IMR-90 (cell line): ENCODE data around the gene ARHGEF38. TPM values are rescaled to one million over a fixed set of nuclear protein-coding genes. Genes with fewer than 3 reads are reported as not detected.

Experiments used
- ATAC-seq: fragments of 200-7000 bp; cut with Tn5 transposase; 2 replicates; pipeline ENCODE4 v1.9.1; 2020; ENCODE audit warnings: low read depth, mild to moderate bottlenecking, moderate library complexity
- BruUV-seq: library from RNA; stranded (reverse); fragments of 400-500 nt; replicated peaks from 2 replicates; lab custom pipeline; 2021; lab: Mats Ljungman, UMichigan
- CTCF ChIA-PET: fragments of 300-600 bp; formaldehyde crosslinking; extraction: SDS; loops from one replicate; lab custom pipeline; 2021; ENCODE audit warnings: antibody characterized with exemption; lab: Yijun Ruan, JAX
- POLR2A ChIA-PET: fragments of 300-600 bp; sonication (Branson Sonifier 250); formaldehyde crosslinking; loops from one replicate; lab custom pipeline; 2022; ENCODE audit warnings: antibody characterized with exemption; ENCODE audit not compliant: unreplicated experiment; lab: Charles Lee
- DNase-seq: peaks from one replicate; pipeline ENCODE4 v3.0.0; 2013
- H2AFZ ChIP-seq: replicated peaks from 2 replicates; pipeline ENCODE3; 2013; ENCODE audit warnings: low read length, mild to moderate bottlenecking; ENCODE audit not compliant: poor library complexity
- H2AK5ac ChIP-seq: 2 replicates; pipeline ENCODE4 v1.6.1; 2013; ENCODE audit warnings: low read depth, low read length, inconsistent platforms
- H2AK9ac ChIP-seq: replicated peaks from 2 replicates; pipeline ENCODE3; 2013; ENCODE audit warnings: mild to moderate bottlenecking, low read depth, low read length, moderate library complexity; ENCODE audit not compliant: poor library complexity
- H2BK120ac ChIP-seq: 2 replicates; pipeline ENCODE4 v1.6.1; 2013; ENCODE audit warnings: low read depth, low read length, inconsistent platforms
- H2BK15ac ChIP-seq: 3 replicates; pipeline ENCODE4 v1.6.1; 2013; ENCODE audit warnings: low read depth, low read length, inconsistent platforms
- H2BK20ac ChIP-seq: 2 replicates; pipeline ENCODE4 v1.6.1; 2013; ENCODE audit warnings: low read depth, mild to moderate bottlenecking, inconsistent platforms, low read length, moderate library complexity
- H2BK5ac ChIP-seq: 2 replicates; pipeline ENCODE4 v1.6.1; 2013; ENCODE audit warnings: mild to moderate bottlenecking, low read depth, low read length, inconsistent platforms; ENCODE audit not compliant: poor library complexity, severe bottlenecking
- H3K14ac ChIP-seq: replicated peaks from 2 replicates; pipeline ENCODE4 v1.6.1; 2013; ENCODE audit warnings: low read depth, low read length, inconsistent platforms
- H3K18ac ChIP-seq: 2 replicates; pipeline ENCODE4 v1.6.1; 2013; ENCODE audit warnings: low read depth, low read length, control low read depth
- H3K23ac ChIP-seq: 2 replicates; pipeline ENCODE4 v1.6.1; 2013; ENCODE audit warnings: low read depth, low read length, inconsistent platforms
- H3K27ac ChIP-seq: 2 replicates; pipeline ENCODE4 v1.5.1; 2013; ENCODE audit warnings: mild to moderate bottlenecking, control low read depth, low read length; ENCODE audit not compliant: insufficient read depth
- H3K27me3 ChIP-seq: 2 replicates; pipeline ENCODE4 v1.6.1; 2013; ENCODE audit warnings: low read length; ENCODE audit not compliant: control insufficient read depth, insufficient read depth
- H3K36me3 ChIP-seq: 2 replicates; pipeline ENCODE4 v1.6.1; 2013; ENCODE audit warnings: low read length, mixed read lengths; ENCODE audit not compliant: control insufficient read depth, insufficient read depth
- H3K4ac ChIP-seq: 2 replicates; pipeline ENCODE4 v1.6.1; 2013; ENCODE audit warnings: low read depth, low read length, inconsistent platforms
- H3K4me1 ChIP-seq: 2 replicates; pipeline ENCODE4 v1.6.1; 2013; ENCODE audit warnings: low read length, mixed read lengths; ENCODE audit not compliant: control insufficient read depth, insufficient read depth
- H3K4me2 ChIP-seq: 2 replicates; pipeline ENCODE4 v1.6.1; 2013; ENCODE audit warnings: low read depth, mild to moderate bottlenecking, control low read depth, low read length, moderate library complexity
- H3K4me3 ChIP-seq: 2 replicates; pipeline ENCODE4 v1.5.1; 2013; ENCODE audit warnings: low read depth, mild to moderate bottlenecking, control low read depth, low read length, moderate library complexity; ENCODE audit not compliant: insufficient read depth
- H3K56ac ChIP-seq: 2 replicates; pipeline ENCODE4 v1.6.1; 2013; ENCODE audit warnings: low read length, inconsistent platforms; ENCODE audit not compliant: insufficient read depth; ENCODE audit errors: extremely low read depth
- H3K79me1 ChIP-seq, 2 experiments: 2 replicates each; pipeline ENCODE4 v1.6.1; 2013; ENCODE audit warnings: low read length in 2 of 2, inconsistent platforms in 1 of 2, low read depth in 1 of 2
- H3K9ac ChIP-seq: 2 replicates; pipeline ENCODE4 v1.6.1; 2013; ENCODE audit warnings: low read depth, low read length, control low read depth
- H3K9me1 ChIP-seq: 2 replicates; pipeline ENCODE4 v1.6.1; 2013; ENCODE audit warnings: low read length, inconsistent platforms; ENCODE audit not compliant: insufficient read depth
- H3K9me3 ChIP-seq: 2 replicates; pipeline ENCODE4 v1.6.1; 2013; ENCODE audit warnings: low read length; ENCODE audit not compliant: control insufficient read depth, insufficient read depth
- H4K20me1 ChIP-seq: 2 replicates; pipeline ENCODE4 v1.6.1; 2013; ENCODE audit warnings: low read length, inconsistent platforms; ENCODE audit not compliant: insufficient read depth
- H4K5ac ChIP-seq: 2 replicates; pipeline ENCODE4 v1.6.1; 2013; ENCODE audit warnings: mild to moderate bottlenecking, low read depth, low read length, control low read depth
- H4K8ac ChIP-seq, 2 experiments: 2 replicates each; pipeline ENCODE4 v1.6.1; 2013; ENCODE audit warnings: low read depth in 2 of 2, low read length in 2 of 2, control low read depth in 1 of 2, inconsistent platforms in 1 of 2
- H4K91ac ChIP-seq: 2 replicates; pipeline ENCODE4 v1.6.1; 2013; ENCODE audit warnings: low read depth, low read length, inconsistent platforms; ENCODE audit not compliant: insufficient read depth
- POLR2A ChIP-seq: IDR thresholded peaks from 2 replicates; pipeline ENCODE4 v1.6.1; 2012; ENCODE audit warnings: mild to moderate bottlenecking, low read depth, low read length
- RFX5 ChIP-seq: IDR thresholded peaks from 2 replicates; pipeline ENCODE4 v1.8.0; 2012; ENCODE audit warnings: low read depth, mild to moderate bottlenecking, low read length, moderate library complexity
- WGBS, 2 experiments: methylation state at CpG; one replicate each; pipeline versions ENCODE4 v1.1.5 to v1.1.7; 2013; ENCODE audit warnings: missing lambda C conversion rate in 2 of 2; ENCODE audit not compliant: insufficient read length in 1 of 2; ENCODE audit errors: extremely low coverage in 2 of 2; 5-methylcytosine and 5-hydroxymethylcytosine counted together
- dilution Hi-C: fragments of 300-500 bp; cut with HindIII; formaldehyde crosslinking; loops from one replicate; pipeline ENCODE4 v1.14.3; 2018; ENCODE audit warnings: low sequenced_read_pairs; ENCODE audit not compliant: unreplicated experiment
- in situ Hi-C: fragments of 300-500 bp; cut with MboI; formaldehyde crosslinking; loops from 3 replicates; pipeline ENCODE4 v1.14.3; 2019; ENCODE audit warnings: low sequenced_read_pairs, inconsistent platforms, mixed read lengths
- intact Hi-C: fragments of 100-400 bp; cut with micrococcal nuclease; formaldehyde crosslinking; loops from 2 replicates; pipeline ENCODE4 v1.10.0; 2022
- polyA plus RNA-seq, 3 experiments: library from polyadenylated mRNA; depleted of rRNA; stranded (reverse); fragments of >200 nt; gene quantifications; 2 replicates each; pipeline ENCODE4 v1.2.3, GENCODE V29; 2012; ENCODE audit warnings: low replicate concordance in 1 of 3
- total RNA-seq: library from RNA; depleted of rRNA; stranded (reverse); fragments of >200 nt; gene quantifications from 2 replicates; pipeline ENCODE4 v1.2.3, GENCODE V29; 2012
- TF ChIP-seq, protein P1 (sequence below): conservative IDR thresholded peaks from 2 replicates; pipeline ENCODE4 v1.5.1; 2012; ENCODE audit warnings: mild to moderate bottlenecking, low read depth, low read length, improper control_type of control experiment

Gene ARHGEF38
- total and polyA plus RNA-seq, 2 of the 4 experiments (the other 2 are of a cell fraction): not detected

DNA sequence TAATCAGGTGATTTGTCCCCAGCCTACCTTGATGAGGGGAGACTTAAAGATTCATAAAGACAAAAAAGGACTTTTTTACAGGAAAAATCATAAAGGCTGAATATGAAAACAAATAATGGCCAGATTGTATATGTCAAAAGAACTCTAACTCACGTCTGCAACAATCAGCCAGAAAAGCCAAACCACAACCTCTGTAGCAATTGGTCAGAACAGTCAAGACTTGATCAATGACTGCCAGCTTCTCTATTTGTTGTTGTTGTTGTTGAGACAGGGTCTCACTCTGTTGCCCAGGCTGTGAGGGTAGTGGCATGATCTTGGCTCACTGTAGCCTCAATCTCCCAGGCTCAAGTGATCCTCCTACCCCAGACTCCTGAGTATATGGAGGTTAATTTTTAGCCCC, 42.7 kb upstream of the ARHGEF38 start:
- Histone ChIP-seq H4K8ac (no peak overlapping the region), H3K56ac (no peak overlapping the region), H3K9me1 (no peaks in the 10 kb centered on the region), H3K4me1 (no peaks in the 10 kb centered on the region), H3K4me3 (no peak overlapping the region), H2AK5ac (no peak overlapping the region), H3K4ac (no peak overlapping the region), H3K79me1 (no peaks in the 10 kb centered on the region), H3K4me2 (no peak overlapping the region), H3K18ac (no peak overlapping the region), H2BK15ac (no peak overlapping the region), H3K9ac (no peak overlapping the region), H2BK20ac (no peak overlapping the region), H4K5ac (no peak overlapping the region), H3K9me3 (no peaks in the 10 kb centered on the region), H3K27ac (no peak overlapping the region), H2BK120ac (no peak overlapping the region), H3K14ac (no peak overlapping the region), H3K27me3 (no peaks in the 10 kb centered on the region), H3K36me3 (no peaks in the 10 kb centered on the region), H3K23ac (no peak overlapping the region), H2AK9ac (no peak overlapping the region), H4K20me1 (no peaks in the 10 kb centered on the region), H2BK5ac (no peak overlapping the region), H4K91ac (no peak overlapping the region), H2AFZ (no peak overlapping the region)
- ChIA-PET CTCF (no interaction called here), POLR2A (no interaction called here)
- WGBS, 2 experiments: no CpG with 5 or more reads among the region's 1 CpG
- dilution Hi-C loops: no loop called here
- ATAC-seq (no peak), DNase-seq (no peak)
- in situ Hi-C loops: no loop called here
- intact Hi-C loops: no loop called here
- no TSS peak for BruUV-seq
- TF ChIP-seq POLR2A (no peak), RFX5 (no peak)
- TF ChIP-seq, protein P1, sequence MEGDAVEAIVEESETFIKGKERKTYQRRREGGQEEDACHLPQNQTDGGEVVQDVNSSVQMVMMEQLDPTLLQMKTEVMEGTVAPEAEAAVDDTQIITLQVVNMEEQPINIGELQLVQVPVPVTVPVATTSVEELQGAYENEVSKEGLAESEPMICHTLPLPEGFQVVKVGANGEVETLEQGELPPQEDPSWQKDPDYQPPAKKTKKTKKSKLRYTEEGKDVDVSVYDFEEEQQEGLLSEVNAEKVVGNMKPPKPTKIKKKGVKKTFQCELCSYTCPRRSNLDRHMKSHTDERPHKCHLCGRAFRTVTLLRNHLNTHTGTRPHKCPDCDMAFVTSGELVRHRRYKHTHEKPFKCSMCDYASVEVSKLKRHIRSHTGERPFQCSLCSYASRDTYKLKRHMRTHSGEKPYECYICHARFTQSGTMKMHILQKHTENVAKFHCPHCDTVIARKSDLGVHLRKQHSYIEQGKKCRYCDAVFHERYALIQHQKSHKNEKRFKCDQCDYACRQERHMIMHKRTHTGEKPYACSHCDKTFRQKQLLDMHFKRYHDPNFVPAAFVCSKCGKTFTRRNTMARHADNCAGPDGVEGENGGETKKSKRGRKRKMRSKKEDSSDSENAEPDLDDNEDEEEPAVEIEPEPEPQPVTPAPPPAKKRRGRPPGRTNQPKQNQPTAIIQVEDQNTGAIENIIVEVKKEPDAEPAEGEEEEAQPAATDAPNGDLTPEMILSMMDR: no peak
